ENCODE measurements around the gene DNAAF1.

Gene DNAAF1

GRCh38 chr16:84182680-84183571, 37.8 kb downstream of the DNAAF1 start:
- ChIA-PET POLR2A (no interaction called here), CTCF (interaction anchor here (0.5 to 1.4 kb wide), 7 partner anchors 17 to 350 kb away, joined by 3 to 4 read pairs (median 4); no protein-coding TSS in a partner anchor)
- Histone ChIP-seq H3K27ac (ENCODE audit: extremely low read depth, low read depth, low read length) (no peak overlapping the region), H3K36me3 (ENCODE audit: control insufficient read depth in 2 of 2, insufficient read depth in 1 of 2, low read length in 2 of 2) (peaks cover 0 to 72% of the 10 kb centered on the region in 2 experiments; a peak in 2 of 3 replicates), H3K4me1 (ENCODE audit: control insufficient read depth, insufficient read depth, low read length) (no peaks in the 10 kb centered on the region; the same call in 1 of the 2 replicates), H3K4me3 (ENCODE audit: low read depth, low read length) (no peak overlapping the region), H3K9me3 (ENCODE audit: control insufficient read depth, insufficient read depth, low read depth, low read length) (no peaks in the 10 kb centered on the region)
- TF ChIP-seq ZNF26 (tag by site-specific recombination; IDR thresholded peaks at IDR 0.05): no peak
- TF ChIP-seq HOXA7 (CRISPR knock-in tag; IDR thresholded peaks at IDR 0.05; ENCODE audit: borderline replicate concordance): no peak
- no peak for TF ChIP-seq ZFP37 (tag by site-specific recombination; IDR thresholded peaks at IDR 0.05)
- TF ChIP-seq ZFP3 (tag by site-specific recombination; IDR thresholded peaks at IDR 0.05; ENCODE audit: low read depth): no peak
- TF ChIP-seq AEBP2 (tag by site-specific recombination; IDR thresholded peaks at IDR 0.05; ENCODE audit: borderline replicate concordance): no peak
- no peak for TF ChIP-seq GLI2 (tag by site-specific recombination; IDR thresholded peaks at IDR 0.05; ENCODE audit: borderline replicate concordance, low read depth)
- TF ChIP-seq ZNF473 (tag by site-specific recombination; IDR thresholded peaks at IDR 0.05): no peak
- no peak for TF ChIP-seq ZNF596 (tag by site-specific recombination; IDR thresholded peaks at IDR 0.05)
- TF ChIP-seq ZNF677 (tag by site-specific recombination; IDR thresholded peaks at IDR 0.05): no peak
- TF ChIP-seq ZNF571 (tag by site-specific recombination; IDR thresholded peaks at IDR 0.05): no peak
- no peak for TF ChIP-seq ZNF692 (tag by site-specific recombination; IDR thresholded peaks at IDR 0.05)
- TF ChIP-seq KLF16 (tag by site-specific recombination; IDR thresholded peaks at IDR 0.05): no peak
- TF ChIP-seq GLIS1 (tag by site-specific recombination; IDR thresholded peaks at IDR 0.05): no peak
- TF ChIP-seq ZEB2 (tag by site-specific recombination; IDR thresholded peaks at IDR 0.05): no peak
- no peak for TF ChIP-seq ZNF658 (tag by site-specific recombination; IDR thresholded peaks at IDR 0.05)
- TF ChIP-seq ZNF623 (tag by site-specific recombination; IDR thresholded peaks at IDR 0.05): no peak
- no peak for TF ChIP-seq KLF8 (tag by site-specific recombination; IDR thresholded peaks at IDR 0.05)
- TF ChIP-seq ZNF223 (tag by site-specific recombination; IDR thresholded peaks at IDR 0.05): no peak
- TF ChIP-seq ZNF148 (tag by site-specific recombination; IDR thresholded peaks at IDR 0.05; ENCODE audit: borderline replicate concordance): no peak
